T47D (cell line): ENCODE data around the gene EPB41L2.

Experiments
- DNase-seq, 2 experiments: peaks; one replicate each; pipeline versions ENCODE4 v3.0.0 to v3.0.0-alpha.2; 2011 to 2012; ENCODE audit warnings: low read depth in 1 of 2, low spot score in 1 of 2
- JUND ChIP-seq: IDR thresholded peaks from 2 replicates; pipeline ENCODE4 v1.6.1; 2012; ENCODE audit warnings: low read depth
- in situ Hi-C: cut with HindIII; loops from 2 replicates; pipeline ENCODE4 v1.10.0; 2016; ENCODE audit warnings: low sequenced_read_pairs, low pct_unique_long_range_greater_than_20kb

Gene EPB41L2

DNA sequence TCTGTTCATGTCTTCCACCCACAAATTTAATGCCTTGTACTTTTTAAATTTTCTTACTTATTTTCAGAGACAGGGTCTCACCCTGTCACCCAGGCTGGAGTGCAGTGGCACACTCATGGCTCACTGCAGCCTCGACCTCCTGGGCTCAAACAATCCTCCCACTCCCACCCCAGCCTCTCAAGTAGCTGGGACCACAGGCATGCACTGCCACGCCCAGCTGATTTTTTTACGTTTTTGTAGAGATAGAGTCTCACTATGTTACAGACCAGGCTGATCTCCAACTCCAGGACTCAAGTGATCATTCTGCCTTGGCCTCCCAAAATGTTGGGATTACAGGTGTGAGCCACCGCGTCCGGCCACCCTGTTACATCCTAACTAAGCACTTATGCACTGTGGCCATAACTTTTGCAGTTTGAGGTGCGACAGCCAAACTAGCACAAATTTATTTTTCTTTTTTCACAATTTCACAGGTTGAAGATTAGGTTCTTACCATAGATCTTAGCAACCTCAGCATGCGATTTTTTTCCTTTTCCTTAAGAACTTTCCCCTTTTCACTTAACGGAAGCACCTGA, 92.1 kb downstream of the EPB41L2 start:
- no peak for DNase-seq
- TF ChIP-seq JUND, result no peak
- in situ Hi-C loops, result no loop called here

DNA sequence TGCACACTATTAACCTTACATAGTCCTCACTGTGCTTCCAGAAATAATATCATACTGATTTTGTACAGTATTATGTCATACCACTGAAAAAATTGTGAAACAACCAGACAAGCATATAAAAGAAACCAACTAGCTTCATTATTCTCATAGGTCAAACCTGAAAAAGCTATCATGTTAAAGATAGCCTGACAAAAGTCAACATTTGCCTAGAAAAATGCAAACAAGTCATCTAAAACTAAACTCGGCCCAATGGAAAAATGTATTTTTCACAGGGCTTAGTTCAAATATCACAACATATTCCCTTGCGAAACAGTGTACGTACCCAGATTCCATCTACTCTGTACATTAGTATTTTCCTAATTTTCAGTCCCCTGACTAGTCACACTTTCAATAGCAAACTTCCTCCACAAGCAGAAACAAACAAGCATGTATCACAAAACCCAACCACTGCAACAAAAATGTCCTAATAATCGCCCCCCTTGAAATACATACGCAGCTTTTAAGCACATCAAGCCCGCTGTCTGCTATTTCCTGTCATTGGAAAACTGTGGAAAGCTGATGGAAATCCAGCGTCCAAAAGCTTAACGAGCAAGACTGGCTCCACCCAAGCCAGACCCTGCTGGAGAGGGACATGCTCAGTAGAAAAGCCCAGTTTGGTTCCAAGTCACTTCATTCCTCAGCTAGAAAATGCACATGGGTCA, 93.1 kb downstream of the EPB41L2 start:
- DNase-seq, result no peak
- in situ Hi-C loops, result no loop called here
- TF ChIP-seq JUND, result no peak

GRCh38 chr6:130969166-130969565, 93.9 kb downstream of the EPB41L2 start:
- in situ Hi-C loops, result no loop called here
- TF ChIP-seq JUND, result no peak
- no peak for DNase-seq

DNA sequence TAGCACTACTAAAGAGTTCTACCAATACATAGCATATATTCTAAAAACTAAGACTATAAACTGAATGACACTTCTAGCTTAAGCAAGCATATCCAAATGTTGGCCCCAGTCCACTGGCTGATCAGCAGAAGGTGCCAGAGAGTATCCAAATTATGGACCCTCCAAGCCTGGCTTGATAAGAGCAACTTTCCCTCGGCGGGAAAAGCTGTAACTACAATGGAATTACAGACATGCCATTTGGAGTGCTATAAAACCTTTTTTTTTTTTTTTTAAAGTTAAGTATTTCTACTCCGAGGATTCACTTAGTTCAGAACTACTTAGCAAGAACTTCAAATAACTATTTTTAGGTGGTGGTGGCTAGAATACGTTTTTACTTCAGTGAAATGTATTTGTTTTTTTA, 94.6 kb downstream of the EPB41L2 start:
- in situ Hi-C loops, result no loop called here
- TF ChIP-seq JUND, result no peak
- no peak for DNase-seq

DNA sequence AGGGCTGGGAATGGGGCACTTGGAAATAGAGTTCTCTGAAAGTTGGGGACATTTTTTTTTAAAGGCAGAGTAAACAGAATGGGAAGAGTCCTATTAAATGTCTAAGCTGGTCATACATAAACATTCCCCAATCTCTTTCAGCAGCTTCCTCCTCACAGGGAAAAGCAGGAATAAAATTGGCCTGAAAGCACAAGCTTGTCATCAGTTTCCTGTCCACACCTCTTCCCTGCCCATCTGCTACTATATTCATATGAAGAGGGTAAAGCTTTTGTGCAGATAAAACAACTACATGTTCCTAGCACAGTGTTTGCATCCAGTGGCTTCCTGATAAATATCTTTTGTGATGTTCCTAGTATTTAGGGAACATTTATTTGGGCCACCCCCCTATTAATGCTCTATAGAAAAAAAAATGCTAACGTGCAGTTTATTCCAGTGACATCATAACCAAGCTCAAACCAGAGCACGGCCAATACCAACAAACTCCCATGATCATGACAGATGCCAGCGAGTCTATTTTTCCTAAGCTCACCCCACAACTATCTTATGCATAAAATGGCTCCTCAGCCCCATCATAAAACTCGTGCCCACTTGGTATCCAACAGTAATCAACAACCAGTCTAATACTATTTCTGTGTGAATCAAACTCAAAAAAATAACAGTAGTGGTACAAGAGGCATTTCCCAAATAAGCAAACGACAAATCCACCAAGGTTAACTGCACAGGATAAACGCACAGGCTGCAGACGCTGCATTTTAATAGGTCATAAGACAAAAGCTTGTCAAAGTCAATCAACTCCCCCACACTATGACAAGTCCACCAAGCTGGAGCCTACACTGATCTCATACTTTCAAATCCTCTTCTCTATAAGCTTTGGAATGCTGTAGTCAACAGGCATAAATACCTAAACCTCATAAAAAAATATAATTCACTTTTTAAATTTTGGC, 95.3 kb downstream of the EPB41L2 start:
- in situ Hi-C loops, result no loop called here
- TF ChIP-seq JUND, result no peak
- DNase-seq, result no peak

GRCh38 chr6:130966344-130966980, 96.6 kb downstream of the EPB41L2 start:
- DNase-seq, result no peak
- TF ChIP-seq JUND, result no peak
- in situ Hi-C loops, result no loop called here

DNA sequence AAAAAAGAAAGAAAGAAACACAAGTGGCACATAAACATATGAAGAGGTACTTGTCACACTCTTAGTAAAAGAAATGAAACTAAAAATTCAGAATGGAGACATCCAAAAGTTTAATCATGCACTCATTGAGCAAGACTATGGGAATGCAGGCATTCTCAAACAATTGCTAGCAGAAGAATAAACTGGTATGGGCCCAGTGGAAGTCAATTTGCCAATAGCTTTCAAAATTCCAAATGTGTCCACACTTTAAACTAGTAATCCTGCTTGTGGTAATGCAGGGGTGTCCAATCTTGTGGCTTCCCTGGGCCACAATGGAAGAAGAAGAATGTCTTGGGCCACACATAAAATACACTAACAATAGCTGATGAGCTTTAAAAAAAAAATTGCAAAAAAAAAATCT, 97.4 kb downstream of the EPB41L2 start:
- no peak for TF ChIP-seq JUND
- in situ Hi-C loops, result no loop called here
- DNase-seq, result no peak

DNA sequence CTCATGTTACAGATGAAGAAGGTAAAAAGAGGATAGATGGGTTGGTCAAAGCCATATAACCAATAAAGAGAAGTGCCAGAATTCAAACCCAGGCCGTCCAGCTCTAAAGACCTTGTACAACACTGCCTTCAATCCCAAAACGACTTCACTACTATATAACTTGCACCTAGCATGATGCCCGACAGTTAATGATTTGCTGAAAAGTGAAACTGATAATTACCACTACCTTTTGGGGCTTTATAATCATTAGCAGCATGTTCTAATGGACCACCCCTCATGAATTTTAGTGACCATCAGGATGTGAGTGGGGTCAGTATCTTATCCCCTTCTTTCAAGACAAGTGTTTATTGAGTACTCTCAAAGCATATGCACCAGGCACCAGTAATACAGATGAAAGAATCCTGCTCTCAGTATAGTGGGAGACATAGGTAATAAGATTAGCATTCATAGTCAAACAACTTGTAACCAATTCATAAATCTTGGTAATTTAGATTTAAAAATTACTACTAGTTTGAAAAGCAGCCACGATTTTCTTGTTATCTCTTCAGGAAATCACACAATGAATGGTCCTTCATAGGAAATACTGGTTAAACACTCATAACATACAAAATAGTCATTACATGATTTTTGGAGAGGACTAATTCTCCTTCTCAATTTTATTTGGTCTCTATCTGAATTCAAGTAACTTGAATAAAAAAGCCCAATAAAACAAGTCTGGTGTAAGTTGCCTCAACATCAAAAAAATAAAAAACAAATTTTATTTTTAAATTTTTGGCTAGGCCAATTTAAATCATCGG, 98.0 kb downstream of the EPB41L2 start:
- DNase-seq, result no peak
- no peak for TF ChIP-seq JUND
- in situ Hi-C loops, result no loop called here

DNA sequence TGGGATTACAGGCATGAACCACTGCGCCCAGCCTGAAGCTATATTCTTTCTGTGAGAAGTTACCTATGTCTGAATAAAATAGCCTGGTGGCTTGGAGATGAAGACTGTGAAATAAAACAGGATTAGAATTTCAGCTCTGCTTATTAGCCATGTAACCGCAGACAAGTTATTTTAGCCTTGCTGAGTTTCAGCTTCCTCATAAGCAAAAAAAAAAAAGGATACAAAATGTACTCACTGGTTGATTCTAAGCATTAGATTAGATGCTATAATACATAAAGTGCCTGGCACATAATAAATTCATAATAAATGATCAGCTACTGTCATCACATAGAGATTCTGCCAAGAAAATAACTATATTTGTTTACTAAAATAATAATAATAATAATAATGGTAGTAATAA, 98.8 kb downstream of the EPB41L2 start:
- TF ChIP-seq JUND, result no peak
- in situ Hi-C loops, result no loop called here
- DNase-seq, result no peak

DNA sequence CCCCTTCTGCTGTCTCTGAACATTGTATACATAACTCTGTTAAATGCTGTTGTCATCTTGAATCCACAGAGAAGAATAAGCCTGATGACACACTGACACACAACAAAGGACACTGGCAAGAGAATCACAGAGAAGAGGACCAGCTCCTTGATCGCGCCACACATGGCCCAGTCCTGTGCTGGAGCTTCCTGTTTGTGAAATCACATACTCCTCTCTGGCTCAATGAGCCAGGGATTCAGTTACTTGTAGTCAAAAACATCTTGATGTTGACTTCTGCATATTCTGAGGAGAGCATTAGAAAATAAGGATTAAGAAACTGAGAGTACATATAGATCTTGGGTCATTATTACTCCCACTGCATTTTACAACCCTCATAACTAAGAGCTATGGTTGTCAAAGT, 100.1 kb downstream of the EPB41L2 start:
- in situ Hi-C loops, result no loop called here
- no peak for TF ChIP-seq JUND
- DNase-seq, result no peak

GRCh38 chr6:130961148-130961547, 101.9 kb downstream of the EPB41L2 start:
- DNase-seq, result no peak
- TF ChIP-seq JUND, result no peak
- in situ Hi-C loops, result no loop called here

GRCh38 chr6:130959951-130960350, 103.1 kb downstream of the EPB41L2 start:
- no peak for TF ChIP-seq JUND
- DNase-seq, result no peak
- in situ Hi-C loops, result no loop called here
